Measurements from ENCODE around the gene RAB3D.
A peak's percentile ranks its signal among the peaks of the same experiment; 100 is the strongest.
"Not testable (repeated sequence)": the region's sequence is repeated elsewhere in the genome, so short reads cannot be mapped to it uniquely, and the experiment has no call there.

Gene RAB3D

GRCh38 chr19:11370744-11371143 lies 31.3 kb upstream of the RAB3D start:
- no peak for DNase-seq

- no peak for DNase-seq
These were observed 28.1 kb upstream of the RAB3D start for GRCh38 chr19:11367528-11367927.

- peak in 22 of 56 donors; percentile 11 to 53 (median 26) for DNase-seq
These were observed 26.2 kb upstream of the RAB3D start for GRCh38 chr19:11365557-11366117.

GRCh38 chr19:11364935-11365334 lies 25.5 kb upstream of the RAB3D start:
- DNase-seq, result peak in 32 of 56 donors; percentile 3 to 68 (median 34)

- DNase-seq, result no peak
These were observed 24.9 kb upstream of the RAB3D start for GRCh38 chr19:11364296-11364904.

GRCh38 chr19:11363881-11364280 lies 24.4 kb upstream of the RAB3D start:
- no peak for DNase-seq

- no peak for DNase-seq
These were observed 22.6 kb upstream of the RAB3D start for GRCh38 chr19:11361771-11362731.

- peak in 2 of 56 donors; percentile 31 to 38 for DNase-seq
These were observed 21.7 kb upstream of the RAB3D start for GRCh38 chr19:11361037-11361770.

- DNase-seq, result no peak
These were observed 20.0 kb upstream of the RAB3D start for GRCh38 chr19:11359421-11359820.

- no peak for DNase-seq
These were observed 17.5 kb upstream of the RAB3D start for GRCh38 chr19:11356676-11357550.

- DNase-seq, result no peak
These were observed 16.6 kb upstream of the RAB3D start for GRCh38 chr19:11356074-11356397.

GRCh38 chr19:11355160-11356073 lies 16.0 kb upstream of the RAB3D start, which contains the start of gene PLPPR2:
PLPPR2 (plus strand) TSS chr19:11355432; CDS start chr19:11357674, 2,242 bp downstream.
- peak in 54 of 56 donors; percentile 24 to 96 (median 82) for DNase-seq

GRCh38 chr19:11354102-11354501 lies 14.6 kb upstream of the RAB3D start:
- DNase-seq, result not testable (repeated sequence)

GRCh38 chr19:11349171-11349570 lies 9.7 kb upstream of the RAB3D start:
- DNase-seq, result no peak

- DNase-seq, result no peak
These were observed 8.1 kb upstream of the RAB3D start for GRCh38 chr19:11347546-11348039.

GRCh38 chr19:11346104-11346940 lies 6.9 kb upstream of the RAB3D start, which contains the start of the genes CCDC159 and TMEM205:
CCDC159 (plus strand) TSS chr19:11346519; CDS start chr19:11346607, 88 bp downstream.
TMEM205 (minus strand) TSS chr19:11346268; CDS start chr19:11345619, 649 bp downstream.
- DNase-seq, result peak; percentile 67 to 99 (median 98)

GRCh38 chr19:11345122-11345803 lies 5.8 kb upstream of the RAB3D start:
- no peak for DNase-seq

Data from amygdala (tissue), 56 donors.